Measurements from ENCODE around the gene SV2A. TPM values are rescaled to one million over a fixed set of nuclear protein-coding genes. Genes with fewer than 3 reads are reported as not detected.

Gene SV2A, protein sequence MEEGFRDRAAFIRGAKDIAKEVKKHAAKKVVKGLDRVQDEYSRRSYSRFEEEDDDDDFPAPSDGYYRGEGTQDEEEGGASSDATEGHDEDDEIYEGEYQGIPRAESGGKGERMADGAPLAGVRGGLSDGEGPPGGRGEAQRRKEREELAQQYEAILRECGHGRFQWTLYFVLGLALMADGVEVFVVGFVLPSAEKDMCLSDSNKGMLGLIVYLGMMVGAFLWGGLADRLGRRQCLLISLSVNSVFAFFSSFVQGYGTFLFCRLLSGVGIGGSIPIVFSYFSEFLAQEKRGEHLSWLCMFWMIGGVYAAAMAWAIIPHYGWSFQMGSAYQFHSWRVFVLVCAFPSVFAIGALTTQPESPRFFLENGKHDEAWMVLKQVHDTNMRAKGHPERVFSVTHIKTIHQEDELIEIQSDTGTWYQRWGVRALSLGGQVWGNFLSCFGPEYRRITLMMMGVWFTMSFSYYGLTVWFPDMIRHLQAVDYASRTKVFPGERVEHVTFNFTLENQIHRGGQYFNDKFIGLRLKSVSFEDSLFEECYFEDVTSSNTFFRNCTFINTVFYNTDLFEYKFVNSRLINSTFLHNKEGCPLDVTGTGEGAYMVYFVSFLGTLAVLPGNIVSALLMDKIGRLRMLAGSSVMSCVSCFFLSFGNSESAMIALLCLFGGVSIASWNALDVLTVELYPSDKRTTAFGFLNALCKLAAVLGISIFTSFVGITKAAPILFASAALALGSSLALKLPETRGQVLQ
- 0.06 to 0.17 TPM (median 0.09 TPM) in 5 replicates for total RNA-seq (2022; extraction: Qiagen RNA extraction)

DNA sequence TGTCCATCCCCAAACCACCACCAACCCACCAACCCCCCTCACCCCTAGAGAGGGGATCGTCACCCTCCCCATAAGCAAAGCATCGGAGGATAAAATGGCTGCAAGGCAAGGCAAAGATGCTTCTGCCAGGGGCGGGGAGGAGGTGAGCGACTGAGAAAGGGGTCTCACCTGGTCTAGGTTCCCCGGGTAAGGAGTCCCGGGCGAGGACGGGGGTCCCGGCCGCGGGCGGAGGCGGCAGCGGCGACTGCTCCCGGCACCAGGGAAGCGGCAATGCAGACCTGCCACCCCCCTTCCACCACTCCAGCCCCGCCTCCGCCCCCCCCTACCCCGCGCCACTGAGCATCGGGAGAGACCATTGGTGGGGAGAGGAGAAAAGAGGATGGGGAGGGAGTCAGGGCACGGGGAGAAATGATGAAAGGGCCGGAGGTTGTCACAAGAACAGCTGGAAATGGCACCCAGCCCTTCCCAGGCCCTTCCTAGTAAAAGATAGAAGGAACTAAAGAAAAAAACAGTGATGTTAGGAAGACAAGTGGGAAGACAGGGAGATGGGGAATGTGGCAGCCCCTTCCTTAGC, at the start of gene SV2A:
Gene SV2A (minus strand): TSS at position 274 of the 574 bp plus-strand sequence. CDS start 4,004 bp downstream, outside the sequence.

DNA sequence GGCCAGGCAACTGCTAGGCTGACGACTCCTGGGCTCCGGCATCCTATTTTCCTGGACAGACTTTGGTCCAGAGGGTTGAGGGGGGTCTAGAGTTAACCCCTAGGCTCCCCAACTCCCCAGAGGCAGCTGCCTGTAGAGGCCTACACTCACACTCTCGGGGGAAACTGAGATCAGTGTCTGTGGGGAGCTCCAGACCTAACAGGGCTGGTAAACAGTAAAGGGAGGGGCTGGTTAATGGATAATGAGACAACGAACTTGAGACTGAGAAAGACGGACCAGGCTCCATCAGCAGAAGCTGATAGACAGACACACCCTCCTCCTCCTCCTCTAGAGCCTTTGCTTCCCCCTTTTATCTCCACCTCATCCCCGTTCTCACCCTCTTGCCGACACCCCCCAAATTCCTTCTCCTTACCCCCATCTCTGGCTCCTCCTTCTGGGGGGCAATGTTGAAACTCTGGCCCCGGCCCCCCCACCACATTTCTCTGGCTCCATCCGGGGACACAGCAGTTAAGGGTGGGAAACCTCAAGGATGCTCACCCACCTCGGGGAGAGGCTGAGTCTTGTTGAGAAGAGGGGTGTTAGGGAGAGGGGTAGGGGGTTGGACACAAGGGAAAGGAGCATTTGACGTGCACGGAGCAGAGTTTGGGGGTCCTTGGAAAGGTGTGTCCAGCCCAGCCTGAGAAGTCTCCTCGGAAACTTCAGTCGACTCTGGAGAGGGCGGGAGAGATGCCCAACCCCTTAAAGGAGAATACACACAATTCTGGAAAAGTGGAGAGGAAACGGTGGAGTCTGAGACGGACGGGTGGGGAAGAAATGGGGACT, 18.7 kb upstream of the SV2A start, which contains the start of gene MTMR11:
Gene MTMR11 (minus strand): TSS at position 710 of the 822 bp plus-strand sequence. CDS start 232 bp downstream, at position 478.

DNA sequence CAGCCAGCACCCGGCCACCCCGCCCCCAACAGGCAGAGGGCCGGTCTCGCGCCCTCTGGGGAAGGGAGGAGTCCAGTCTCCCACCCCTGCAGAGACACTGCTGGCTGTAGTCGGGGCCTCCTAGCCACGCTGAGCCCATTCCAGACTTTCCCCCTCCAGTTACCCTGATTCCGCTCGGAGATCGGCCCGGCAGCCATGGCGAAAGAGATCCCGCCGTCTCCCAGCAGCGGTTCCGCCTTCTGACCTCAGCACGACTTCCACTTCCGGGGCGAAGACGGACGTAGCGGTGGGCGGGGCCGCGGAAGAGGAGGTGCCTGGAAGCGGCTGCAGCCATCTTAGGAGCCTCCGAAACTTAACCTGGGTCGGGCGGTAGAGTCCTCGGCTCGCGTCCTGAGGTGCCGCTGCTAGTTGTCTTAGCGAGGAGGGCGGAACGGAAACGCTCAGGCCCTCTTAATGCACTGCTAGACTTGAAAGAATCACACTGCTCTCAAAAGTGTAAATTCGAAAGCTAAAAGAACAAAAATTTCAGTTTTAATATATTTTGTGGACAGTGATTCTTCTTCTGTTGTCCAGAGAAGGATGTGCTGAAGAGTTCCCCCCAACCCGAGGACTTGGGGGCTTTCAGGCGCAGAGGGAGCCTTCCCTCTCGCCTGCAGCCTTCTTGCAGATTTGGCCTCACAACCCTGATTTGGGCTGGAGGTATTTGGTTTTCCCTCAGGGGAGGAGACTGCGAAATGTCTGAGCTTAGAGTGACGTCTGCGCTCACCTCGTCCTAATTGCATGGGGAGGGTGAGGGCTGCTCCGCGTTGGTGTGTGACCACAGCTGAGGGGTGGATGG, 10.1 kb upstream of the SV2A start, which contains the start of gene SF3B4:
Gene SF3B4 (minus strand): TSS at position 241 of the 838 bp plus-strand sequence. CDS start 44 bp downstream, at position 197.

DNA sequence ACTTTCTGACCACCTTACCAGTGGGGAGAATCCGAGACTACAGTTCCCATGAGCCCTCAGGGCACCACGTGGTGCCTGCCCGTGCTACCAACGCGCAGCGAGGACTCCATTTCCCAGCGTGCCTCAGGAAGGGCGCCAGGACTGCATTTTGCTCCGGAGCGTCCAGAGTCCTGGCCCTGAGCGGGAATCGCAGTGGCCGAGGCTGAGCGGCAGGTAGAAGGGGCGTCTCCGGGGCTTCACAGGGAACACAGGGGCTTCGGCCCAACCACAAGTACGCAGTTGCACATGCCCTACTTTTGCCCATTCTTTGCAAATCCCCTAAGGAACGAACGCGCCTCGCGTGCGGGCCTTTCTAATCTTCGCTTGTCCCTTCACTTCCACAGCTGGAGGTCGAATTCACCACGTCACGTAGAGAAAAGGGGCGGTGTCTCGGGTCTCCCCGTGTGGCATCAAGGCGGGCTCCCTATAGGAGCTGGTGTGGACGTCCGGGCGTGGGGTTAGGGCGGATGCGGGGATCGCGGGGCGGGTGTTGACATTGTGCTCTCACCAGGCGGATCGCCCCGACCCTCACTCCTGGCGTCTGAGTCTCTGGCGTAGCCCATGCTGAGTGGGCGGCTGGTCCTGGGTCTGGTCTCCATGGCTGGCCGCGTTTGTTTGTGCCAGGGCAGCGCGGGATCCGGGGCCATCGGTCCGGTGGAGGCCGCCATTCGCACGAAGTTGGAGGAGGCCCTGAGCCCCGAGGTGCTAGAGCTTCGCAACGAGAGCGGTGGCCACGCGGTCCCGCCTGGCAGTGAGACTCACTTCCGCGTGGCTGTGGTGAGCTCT, 18.0 kb downstream of the SV2A start, which contains the start of gene BOLA1:
Gene BOLA1 (plus strand): TSS at position 109 of the 825 bp plus-strand sequence. CDS start 492 bp downstream, at position 601.

Other genes starting within 250 kb of the SV2A start
- gene FCGR1A, start 135.2 kb downstream of the SV2A start, total RNA-seq (2022; extraction: Qiagen RNA extraction) = not detected in 5 replicates
- gene BOLA1, start 18.3 kb downstream of the SV2A start, total RNA-seq (2022; extraction: Qiagen RNA extraction) = 17.3 to 30.0 TPM (median 24.7 TPM) in 5 replicates
- gene SF3B4, start 10.0 kb upstream of the SV2A start, total RNA-seq (2022; extraction: Qiagen RNA extraction) = 127 to 140 TPM (median 131 TPM) in 5 replicates
- gene MTMR11, start 19.0 kb upstream of the SV2A start, total RNA-seq (2022; extraction: Qiagen RNA extraction) = 7.7 to 11.3 TPM (median 9.3 TPM) in 5 replicates
- 9.2 to 12.5 TPM (median 11.5 TPM) in 5 replicates for gene OTUD7B, start 92.9 kb upstream of the SV2A start, total RNA-seq (2022; extraction: Qiagen RNA extraction)
- gene VPS45, start 149.9 kb upstream of the SV2A start, total RNA-seq (2022; extraction: Qiagen RNA extraction) = 15.6 to 17.5 TPM (median 16.6 TPM) in 5 replicates
- gene PLEKHO1, start 232.1 kb upstream of the SV2A start, total RNA-seq (2022; extraction: Qiagen RNA extraction) = 8.0 to 10.9 TPM (median 9.4 TPM) in 5 replicates